Osteocyte (in vitro differentiated cells): Measurements from ENCODE around the gene GPR55. TPM values are rescaled to one million over a fixed set of nuclear protein-coding genes. Genes with fewer than 3 reads are reported as not detected.

Experiments
- DNase-seq: peaks from one replicate; pipeline ENCODE4 v3.0.0; 2021; ENCODE audit warnings: mixed read lengths; ENCODE audit not compliant: unreplicated experiment; ENCODE audit errors: extremely low spot score
- H3K27ac Mint-ChIP-seq: one replicate; pipeline ENCODE4 v1.8.0; 2021; ENCODE audit warnings: mild to moderate bottlenecking, mixed read lengths; ENCODE audit not compliant: unreplicated experiment
- H3K27me3 Mint-ChIP-seq: one replicate; pipeline ENCODE4 v1.8.0; 2021; ENCODE audit warnings: mixed read lengths; ENCODE audit not compliant: unreplicated experiment
- H3K36me3 Mint-ChIP-seq: one replicate; pipeline ENCODE4 v1.8.0; 2021; ENCODE audit warnings: mixed read lengths; ENCODE audit not compliant: unreplicated experiment
- H3K4me1 Mint-ChIP-seq: one replicate; pipeline ENCODE4 v1.8.0; 2021; ENCODE audit warnings: mixed read lengths; ENCODE audit not compliant: unreplicated experiment
- H3K4me3 Mint-ChIP-seq: one replicate; pipeline ENCODE4 v1.8.0; 2021; ENCODE audit warnings: mild to moderate bottlenecking, moderate library complexity, mixed read lengths; ENCODE audit not compliant: unreplicated experiment
- H3K9me3 Mint-ChIP-seq: one replicate; pipeline ENCODE4 v1.8.0; 2021; ENCODE audit warnings: mixed read lengths; ENCODE audit not compliant: unreplicated experiment
- CTCF ChIP-seq: fragments of 200-600 bp; sonication (generic); IDR thresholded peaks from 2 replicates; pipeline ENCODE4 v1.5.0; 2021; ENCODE audit warnings: antibody characterized with exemption, mild to moderate bottlenecking, moderate library complexity
- total RNA-seq: library from RNA; stranded (reverse); gene quantifications from 2 replicates; pipeline ENCODE4 v1.2.1, GENCODE V29; 2021

The GPR55 gene
- total RNA-seq, 1 donor from 2014 or later, result not detected

GRCh38 chr2:230934231-230935129 is 9.4 kb upstream of the GPR55 start:
- H3K27me3 Mint-ChIP-seq, result peaks cover 15% of the 10 kb centered on the region
- DNase-seq, result peak; percentile 78

DNA sequence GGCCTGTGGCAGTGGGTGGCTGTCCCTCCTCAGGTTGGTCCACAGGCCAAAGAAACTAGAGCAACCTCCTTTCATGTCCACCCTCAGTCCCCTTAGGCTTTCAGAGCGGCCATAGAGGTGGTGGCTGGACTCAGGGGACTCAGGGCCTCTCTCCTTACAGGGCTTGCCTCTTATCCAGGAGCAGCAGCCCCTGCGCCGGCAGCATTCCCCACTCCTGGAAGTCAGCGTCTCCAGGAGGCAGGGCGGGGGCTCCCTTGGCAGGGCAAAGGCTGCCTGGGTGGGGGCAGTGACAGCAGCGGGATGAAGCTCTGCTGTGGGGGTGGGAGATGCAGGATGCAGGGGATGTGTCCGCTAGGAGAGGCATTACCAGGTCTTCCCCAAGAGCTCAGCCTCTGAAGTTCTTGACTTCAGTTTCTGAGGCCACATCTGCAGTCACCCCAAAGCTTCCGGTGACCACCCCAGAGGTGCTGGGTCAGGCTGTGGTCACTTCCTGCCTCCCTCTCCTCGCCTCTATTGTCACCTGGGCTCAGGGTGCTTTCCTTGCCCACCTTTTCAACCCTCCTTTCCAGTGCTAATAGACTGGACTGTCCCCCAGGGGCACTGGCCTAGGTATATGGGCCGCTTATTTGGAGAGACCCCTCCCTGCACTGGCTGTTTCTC is 8.6 kb upstream of the GPR55 start:
- Mint-ChIP-seq H3K36me3 (no peaks in the 10 kb centered on the region), H3K27ac (no peak overlapping the region), H3K9me3 (no peaks in the 10 kb centered on the region), H3K4me1 (peaks cover 8% of the 10 kb centered on the region), H3K27me3 (peaks cover 15% of the 10 kb centered on the region), H3K4me3 (no peak overlapping the region)
- no peak for TF ChIP-seq CTCF
- peak; percentile 81 for DNase-seq

More at GRCh38 chr2:230934231-230935129, 9.4 kb upstream of the GPR55 start:
- no peaks in the 10 kb centered on the region for H3K9me3 Mint-ChIP-seq
- H3K27ac Mint-ChIP-seq, result no peak overlapping the region
- H3K36me3 Mint-ChIP-seq, result no peaks in the 10 kb centered on the region
- no peak for TF ChIP-seq CTCF
- no peak overlapping the region for H3K4me3 Mint-ChIP-seq
- H3K4me1 Mint-ChIP-seq, result peaks cover 8% of the 10 kb centered on the region

GRCh38 chr2:230932556-230933511 is 7.8 kb upstream of the GPR55 start:
- no peaks in the 10 kb centered on the region for H3K9me3 Mint-ChIP-seq
- peaks cover 8% of the 10 kb centered on the region for H3K4me1 Mint-ChIP-seq
- no peak overlapping the region for H3K4me3 Mint-ChIP-seq
- DNase-seq, result peak; percentile 78
- no peak for TF ChIP-seq CTCF
- H3K27me3 Mint-ChIP-seq, result peaks cover 15% of the 10 kb centered on the region
- no peaks in the 10 kb centered on the region for H3K36me3 Mint-ChIP-seq
- no peak overlapping the region for H3K27ac Mint-ChIP-seq

GRCh38 chr2:230931556-230932231 is 6.7 kb upstream of the GPR55 start:
- H3K27ac Mint-ChIP-seq, result no peak overlapping the region
- DNase-seq, result peak; percentile 79
- no peaks in the 10 kb centered on the region for H3K36me3 Mint-ChIP-seq
- no peak overlapping the region for H3K4me3 Mint-ChIP-seq
- TF ChIP-seq CTCF, result no peak
- H3K4me1 Mint-ChIP-seq, result peaks cover 8% of the 10 kb centered on the region
- no peaks in the 10 kb centered on the region for H3K9me3 Mint-ChIP-seq
- peaks cover 15% of the 10 kb centered on the region for H3K27me3 Mint-ChIP-seq
